Body of pancreas (tissue), 4 donors: ENCODE data around the gene CST7.
"Not testable (repeated sequence)": the region's sequence is repeated elsewhere in the genome, so short reads cannot be mapped to it uniquely, and the experiment has no call there.

Source experiments
- POLR2A ChIP-seq, 3 donors: fragments of 450-650 bp; IDR thresholded peaks; one replicate each; pipeline ENCODE4 v1.6.1; 2016; ENCODE audit warnings: antibody characterized with exemption in 3 of 3, mild to moderate bottlenecking in 2 of 3
- TF ChIP-seq, protein P1 (sequence below), 7 experiments: fragments of 450-650 bp in 4 of 7; fragments of 200-600 bp in 3 of 7; sonication (generic) in 3 of 7; IDR thresholded peaks; one replicate each; pipeline ENCODE4 v1.5.1; 2016 to 2019; ENCODE audit warnings: antibody characterized with exemption in 7 of 7

DNA sequence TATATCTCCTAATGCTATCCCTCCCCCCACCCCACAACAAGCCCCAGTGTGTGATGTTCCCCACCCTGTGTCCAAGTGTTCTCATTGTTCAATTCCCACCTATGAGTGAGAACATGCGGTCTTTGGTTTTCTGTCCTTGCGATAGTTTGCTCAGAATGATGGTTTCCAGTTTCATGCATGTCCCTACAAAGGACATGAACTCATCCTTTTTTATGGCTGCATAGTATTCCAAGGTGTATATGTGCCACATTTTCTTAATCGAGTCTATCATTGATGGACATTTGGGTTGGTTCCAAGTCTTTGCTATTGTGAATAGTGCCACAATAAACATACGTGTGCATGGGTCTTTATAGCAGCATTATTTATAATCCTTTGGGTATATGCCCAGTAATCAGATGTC is 52.3 kb downstream of the CST7 start:
- TF ChIP-seq, protein P1, sequence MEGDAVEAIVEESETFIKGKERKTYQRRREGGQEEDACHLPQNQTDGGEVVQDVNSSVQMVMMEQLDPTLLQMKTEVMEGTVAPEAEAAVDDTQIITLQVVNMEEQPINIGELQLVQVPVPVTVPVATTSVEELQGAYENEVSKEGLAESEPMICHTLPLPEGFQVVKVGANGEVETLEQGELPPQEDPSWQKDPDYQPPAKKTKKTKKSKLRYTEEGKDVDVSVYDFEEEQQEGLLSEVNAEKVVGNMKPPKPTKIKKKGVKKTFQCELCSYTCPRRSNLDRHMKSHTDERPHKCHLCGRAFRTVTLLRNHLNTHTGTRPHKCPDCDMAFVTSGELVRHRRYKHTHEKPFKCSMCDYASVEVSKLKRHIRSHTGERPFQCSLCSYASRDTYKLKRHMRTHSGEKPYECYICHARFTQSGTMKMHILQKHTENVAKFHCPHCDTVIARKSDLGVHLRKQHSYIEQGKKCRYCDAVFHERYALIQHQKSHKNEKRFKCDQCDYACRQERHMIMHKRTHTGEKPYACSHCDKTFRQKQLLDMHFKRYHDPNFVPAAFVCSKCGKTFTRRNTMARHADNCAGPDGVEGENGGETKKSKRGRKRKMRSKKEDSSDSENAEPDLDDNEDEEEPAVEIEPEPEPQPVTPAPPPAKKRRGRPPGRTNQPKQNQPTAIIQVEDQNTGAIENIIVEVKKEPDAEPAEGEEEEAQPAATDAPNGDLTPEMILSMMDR (IDR thresholded peaks at IDR 0.05): not testable (repeated sequence)
- not testable (repeated sequence) for TF ChIP-seq POLR2A (IDR thresholded peaks at IDR 0.05)
